CD14-positive monocyte (primary cell): ENCODE data around the gene SPATA9. TPM values are rescaled to one million over a fixed set of nuclear protein-coding genes. Genes with fewer than 3 reads are reported as not detected.

Source experiments
- DNase-seq, 3 donors: peaks; one replicate each; pipeline ENCODE4 v3.0.0-alpha.2; 2011 to 2022
- H2AFZ ChIP-seq: 2 replicates; pipeline ENCODE4 v1.6.0; 2012; ENCODE audit warnings: mild to moderate bottlenecking, low read depth, low read length, inconsistent platforms; ENCODE audit not compliant: insufficient read depth, poor library complexity, severe bottlenecking
- H3K27ac ChIP-seq, 2 donors: 1 replicate in 1 of 2; 2 replicates in 1 of 2; pipeline ENCODE4 v1.5.1; 2012 to 2013; ENCODE audit warnings: low read length in 2 of 2, control low read depth in 1 of 2, inconsistent platforms in 1 of 2, low read depth in 1 of 2, mild to moderate bottlenecking in 1 of 2
- H3K27me3 ChIP-seq, 2 donors: one replicate each; pipeline versions ENCODE4 v1.6.0 to v1.6.1; 2011 to 2013; ENCODE audit warnings: low read length in 2 of 2; ENCODE audit not compliant: control insufficient read depth in 2 of 2, insufficient read depth in 2 of 2
- H3K36me3 ChIP-seq, 2 donors: replicated peaks in 1 of 2; 1 replicate in 1 of 2; 2 replicates in 1 of 2; pipeline versions ENCODE4 v1.5.1 to v1.6.1; 2012 to 2013; ENCODE audit warnings: low read length in 2 of 2, control low read depth in 1 of 2, inconsistent platforms in 1 of 2, mild to moderate bottlenecking in 1 of 2; ENCODE audit not compliant: insufficient read depth in 2 of 2, control insufficient read depth in 1 of 2
- H3K4me1 ChIP-seq, 2 donors: 1 replicate in 1 of 2; 2 replicates in 1 of 2; pipeline versions ENCODE4 v1.5.1 to v1.6.1; 2012 to 2013; ENCODE audit warnings: low read length in 2 of 2, control low read depth in 1 of 2, inconsistent platforms in 1 of 2, mild to moderate bottlenecking in 1 of 2, moderate library complexity in 1 of 2; ENCODE audit not compliant: insufficient read depth in 2 of 2, control insufficient read depth in 1 of 2
- H3K4me2 ChIP-seq: replicated peaks from 2 replicates; pipeline ENCODE3; 2012; ENCODE audit warnings: low read length, moderate library complexity, mild to moderate bottlenecking; ENCODE audit not compliant: poor library complexity, severe bottlenecking; ENCODE audit errors: extremely low read depth
- H3K4me3 ChIP-seq, 3 experiments: fragments of 200-600 bp in 1 of 3; sonication (generic) in 1 of 3; replicated peaks in 1 of 3; 1 replicate in 2 of 3; 2 replicates in 1 of 3; pipeline ENCODE4 v1.5.1; 2011 to 2013; ENCODE audit warnings: low read length in 3 of 3, mild to moderate bottlenecking in 3 of 3, control low read depth in 2 of 3, low read depth in 2 of 3, inconsistent platforms in 1 of 3, moderate library complexity in 1 of 3
- H3K79me2 ChIP-seq: 2 replicates; pipeline ENCODE4 v1.6.0; 2012; ENCODE audit warnings: mild to moderate bottlenecking, control low read depth, inconsistent platforms, low read length, moderate library complexity; ENCODE audit not compliant: insufficient read depth
- H3K9ac ChIP-seq: 2 replicates; pipeline ENCODE4 v1.6.0; 2017; ENCODE audit warnings: low read length, mild to moderate bottlenecking; ENCODE audit not compliant: insufficient read depth, poor library complexity, severe bottlenecking
- H3K9me3 ChIP-seq, 2 donors: replicated peaks in 1 of 2; 1 replicate in 1 of 2; 2 replicates in 1 of 2; pipeline versions ENCODE4 v1.5.1 to v1.6.1; 2012 to 2013; ENCODE audit warnings: low read length in 2 of 2, control low read depth in 1 of 2; ENCODE audit not compliant: control insufficient read depth in 1 of 2, insufficient read depth in 1 of 2
- H4K20me1 ChIP-seq: 2 replicates; pipeline ENCODE4 v1.6.0; 2012; ENCODE audit warnings: mild to moderate bottlenecking, low read length, control low read depth, moderate library complexity; ENCODE audit not compliant: insufficient read depth
- H3K27ac Mint-ChIP-seq, 7 donors: one replicate each; pipeline ENCODE4 v1.8.0; 2020; ENCODE audit warnings: mild to moderate bottlenecking in 7 of 7, mixed read lengths in 7 of 7, moderate library complexity in 6 of 7, inconsistent platforms in 2 of 7
- H3K27me3 Mint-ChIP-seq, 3 donors: one replicate each; pipeline ENCODE4 v1.8.0; 2021 to 2022; ENCODE audit warnings: low read depth in 3 of 3, mild to moderate bottlenecking in 3 of 3, mixed read lengths in 3 of 3, moderate library complexity in 3 of 3, inconsistent platforms in 1 of 3
- H3K36me3 Mint-ChIP-seq, 2 donors: one replicate each; pipeline ENCODE4 v1.8.0; 2020; ENCODE audit warnings: mixed read lengths in 2 of 2, inconsistent platforms in 1 of 2, mild to moderate bottlenecking in 1 of 2
- H3K4me1 Mint-ChIP-seq: one replicate; pipeline ENCODE4 v1.8.0; 2020; ENCODE audit warnings: mild to moderate bottlenecking, mixed read lengths
- H3K4me3 Mint-ChIP-seq, 2 donors: one replicate each; pipeline ENCODE4 v1.8.0; 2020; ENCODE audit warnings: mild to moderate bottlenecking in 2 of 2, mixed read lengths in 2 of 2, moderate library complexity in 1 of 2
- H3K9me3 Mint-ChIP-seq, 7 donors: one replicate each; pipeline ENCODE4 v1.8.0; 2020 to 2022; ENCODE audit warnings: mixed read lengths in 7 of 7, mild to moderate bottlenecking in 6 of 7, moderate library complexity in 6 of 7, inconsistent platforms in 2 of 7
- CTCF ChIP-seq: fragments of 200-600 bp; IDR thresholded peaks from one replicate; pipeline ENCODE4 v1.8.0; 2022; ENCODE audit warnings: antibody characterized with exemption, mild to moderate bottlenecking
- WGBS: methylation state at CpG from one replicate; pipeline ENCODE4 v1.1.5; 2013; ENCODE audit warnings: missing lambda C conversion rate; ENCODE audit not compliant: insufficient coverage; 5-methylcytosine and 5-hydroxymethylcytosine counted together
- intact Hi-C, 2 donors: fragments of 100-400 bp; cut with micrococcal nuclease; formaldehyde crosslinking; loops; one replicate each; pipeline versions ENCODE4 v1.15.0 to v1.15.1; 2023
- polyA plus RNA-seq, 3 donors: library from polyadenylated mRNA; depleted of rRNA in 1 of 3; unstranded in 2 of 3; stranded (reverse) in 1 of 3; fragments of 300-500 nt in 2 of 3; fragments of >200 nt in 1 of 3; fragmentation: Illumina TruSeq in 2 of 3; gene quantifications; 1 replicate in 2 of 3; 2 replicates in 1 of 3; pipeline ENCODE4 v1.2.3, GENCODE V29; 2012 to 2021

The SPATA9 gene
- polyA plus RNA-seq, 3 donors = not detected

- H3K36me3 ChIP-seq = no peaks in the 10 kb centered on the region
- no peak overlapping the region for H3K4me2 ChIP-seq
- peaks cover 35% of the 10 kb centered on the region for H3K4me1 Mint-ChIP-seq
- no peak for DNase-seq
- H3K27me3 Mint-ChIP-seq = peaks cover 1 to 7% (median 2%) of the 10 kb centered on the region in 3 donors
- intact Hi-C loops = no loop called here
- no peaks in the 10 kb centered on the region for H3K79me2 ChIP-seq
- H3K9ac ChIP-seq = no peak overlapping the region
- peaks cover 3 to 19% of the 10 kb centered on the region in 2 donors for H3K4me1 ChIP-seq
- H3K36me3 Mint-ChIP-seq = no peaks in the 10 kb centered on the region
- H3K9me3 ChIP-seq = no peaks in the 10 kb centered on the region
- H3K27ac Mint-ChIP-seq = no peak overlapping the region
- no peak overlapping the region for H3K4me3 Mint-ChIP-seq
- WGBS = 90% methylated on average over 2 of the region's 4 CpGs
- no peaks in the 10 kb centered on the region for H4K20me1 ChIP-seq
- H3K9me3 Mint-ChIP-seq = no peaks in the 10 kb centered on the region
- TF ChIP-seq CTCF = no peak
- no peaks in the 10 kb centered on the region for H3K27me3 ChIP-seq
- H2AFZ ChIP-seq = no peak overlapping the region
- H3K27ac ChIP-seq = no peak overlapping the region
- no peak overlapping the region for H3K4me3 ChIP-seq
Observed at GRCh38 chr5:95725937-95726810, 43.4 kb upstream of the SPATA9 start.

- Histone ChIP-seq H3K4me2 (no peak overlapping the region), H3K36me3 (no peaks in the 10 kb centered on the region), H3K79me2 (no peaks in the 10 kb centered on the region), H2AFZ (no peak overlapping the region), H3K4me3 (no peak overlapping the region), H3K9me3 (no peaks in the 10 kb centered on the region), H3K4me1 (peaks cover 1 to 14% of the 10 kb centered on the region in 2 donors), H3K27me3 (no peaks in the 10 kb centered on the region), H3K9ac (no peak overlapping the region), H4K20me1 (no peaks in the 10 kb centered on the region), H3K27ac (no peak overlapping the region)
- Mint-ChIP-seq H3K4me1 (peaks cover 30% of the 10 kb centered on the region), H3K27ac (no peak overlapping the region), H3K27me3 (peaks cover 0 to 2% (median 2%) of the 10 kb centered on the region in 3 donors), H3K36me3 (no peaks in the 10 kb centered on the region), H3K4me3 (no peak overlapping the region), H3K9me3 (no peaks in the 10 kb centered on the region)
- intact Hi-C loops = no loop called here
- DNase-seq = peak in 2 of 3 donors; percentile 6 to 15
- TF ChIP-seq CTCF = no peak
- WGBS = no CpG with 5 or more reads among the region's 5 CpGs
Observed at GRCh38 chr5:95725071-95725820, 42.5 kb upstream of the SPATA9 start.
